GM12891 (cell line): ENCODE results near the gene MAN1A1.

Source experiments
- DNase-seq: peaks from one replicate; pipeline ENCODE4 v3.0.0; 2011; ENCODE audit warnings: low spot score; ENCODE audit not compliant: insufficient read length
- FAIRE-seq: peaks from 2 replicates; lab custom pipeline; 2011; peaks lifted over from hg19 to GRCh38; lab: Jason Lieb, UNC
- PAX5 ChIP-seq: IDR thresholded peaks from 2 replicates; pipeline ENCODE4 v1.6.1; 2011; ENCODE audit warnings: low read length, moderate library complexity, mild to moderate bottlenecking; ENCODE audit not compliant: insufficient read depth, severe bottlenecking
- POLR2A ChIP-seq: IDR thresholded peaks from 2 replicates; pipeline ENCODE4 v1.6.1; 2011; ENCODE audit warnings: low read depth, low read length, control low read depth
- POLR2AphosphoS5 ChIP-seq: IDR thresholded peaks from 2 replicates; pipeline ENCODE4 v1.6.1; 2011; ENCODE audit warnings: low read depth, low read length, control low read depth
- POU2F2 ChIP-seq: IDR thresholded peaks from 2 replicates; pipeline ENCODE4 v1.6.1; 2011; ENCODE audit warnings: low read depth, mild to moderate bottlenecking, control low read depth, low read length, moderate library complexity
- SPI1 ChIP-seq: IDR thresholded peaks from 2 replicates; pipeline ENCODE4 v1.6.1; 2011; ENCODE audit warnings: low read depth, low read length, control low read depth
- TAF1 ChIP-seq: IDR thresholded peaks from 2 replicates; pipeline ENCODE4 v1.6.1; 2011; ENCODE audit warnings: low read depth, low read length, control low read depth

The MAN1A1 gene

GRCh38 chr6:119347466-119348095 lies 2.0 kb downstream of the MAN1A1 start:
- no peak for FAIRE-seq
- DNase-seq, result no peak

GRCh38 chr6:119346936-119347335 lies 2.6 kb downstream of the MAN1A1 start:
- DNase-seq, result no peak
- FAIRE-seq, result no peak
- TF ChIP-seq SPI1 (peak; percentile 23; the same call in 1 of the 2 replicates), POU2F2 (no peak)

More at GRCh38 chr6:119347466-119348095, 2.0 kb downstream of the MAN1A1 start:
- TF ChIP-seq POU2F2 (no peak), POLR2A (no peak), POLR2AphosphoS5 (no peak; the same call in 1 of the 2 replicates), TAF1 (no peak), PAX5 (no peak), SPI1 (no peak)

GRCh38 chr6:119346450-119346849 lies 3.1 kb downstream of the MAN1A1 start:
- DNase-seq (no peak), FAIRE-seq (no peak)
- TF ChIP-seq POLR2AphosphoS5 (no peak), POLR2A (no peak), POU2F2 (no peak), PAX5 (no peak), SPI1 (no peak), TAF1 (no peak)

GRCh38 chr6:119345114-119345513 lies 4.4 kb downstream of the MAN1A1 start:
- TF ChIP-seq TAF1 (no peak), POU2F2 (no peak), POLR2AphosphoS5 (no peak), POLR2A (no peak), SPI1 (no peak), PAX5 (no peak)
- FAIRE-seq (no peak), DNase-seq (no peak)

GRCh38 chr6:119344306-119344705 lies 5.3 kb downstream of the MAN1A1 start:
- FAIRE-seq (no peak), DNase-seq (no peak)
- TF ChIP-seq SPI1 (no peak), POLR2A (no peak), POU2F2 (no peak), POLR2AphosphoS5 (no peak), TAF1 (no peak), PAX5 (no peak)

GRCh38 chr6:119343573-119344146 lies 5.9 kb downstream of the MAN1A1 start:
- no peak for DNase-seq
- TF ChIP-seq PAX5 (no peak), POLR2A (no peak), POU2F2 (no peak), POLR2AphosphoS5 (no peak), TAF1 (no peak)
- FAIRE-seq, result no peak

- FAIRE-seq (no peak), DNase-seq (no peak)
- TF ChIP-seq TAF1 (no peak), POU2F2 (no peak), SPI1 (no peak), PAX5 (no peak), POLR2AphosphoS5 (no peak), POLR2A (no peak)
Observed at GRCh38 chr6:119343167-119343566, 6.4 kb downstream of the MAN1A1 start.

- DNase-seq (no peak), FAIRE-seq (no peak)
- no peak for TF ChIP-seq TAF1
- no peak for TF ChIP-seq POLR2AphosphoS5
- no peak for TF ChIP-seq POLR2A
- TF ChIP-seq SPI1, result no peak
- TF ChIP-seq PAX5, result no peak
- no peak for TF ChIP-seq POU2F2
Observed at GRCh38 chr6:119342430-119342829, 7.1 kb downstream of the MAN1A1 start.

- no peak for FAIRE-seq
- DNase-seq, result no peak
- TF ChIP-seq PAX5 (no peak), SPI1 (peak; percentile 67)
Observed at GRCh38 chr6:119340796-119341487, 8.6 kb downstream of the MAN1A1 start.

GRCh38 chr6:119339941-119340456 lies 9.6 kb downstream of the MAN1A1 start:
- TF ChIP-seq SPI1 (peak; percentile 38; the same call in 1 of the 2 replicates), POLR2AphosphoS5 (no peak), PAX5 (no peak), POLR2A (no peak), TAF1 (no peak)
- peak; percentile 33 for FAIRE-seq
- no peak for DNase-seq
